ENCODE data around the gene NKAPD1.
"Not testable (repeated sequence)": the region's sequence is repeated elsewhere in the genome, so short reads cannot be mapped to it uniquely, and the experiment has no call there.

The NKAPD1 gene

DNA sequence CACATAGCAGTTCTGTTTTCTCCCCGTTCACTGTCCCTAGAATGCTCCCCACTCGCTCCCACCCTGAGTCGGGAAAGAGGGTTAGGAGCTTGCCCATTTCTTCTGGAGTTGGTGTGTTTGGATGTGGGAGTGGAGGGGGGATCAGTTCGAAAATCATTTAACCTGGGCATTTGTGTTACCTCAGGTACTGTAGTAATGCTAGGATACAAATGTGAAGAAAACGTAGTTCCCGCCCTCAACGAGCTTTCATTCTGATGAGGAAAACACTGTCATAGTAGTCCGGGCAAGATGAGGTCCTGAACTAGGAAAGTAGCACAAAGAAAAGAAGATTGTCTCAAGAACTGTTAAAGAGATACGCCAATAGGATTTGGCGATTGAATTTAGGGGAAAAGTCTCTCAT lies 13.1 kb downstream of the NKAPD1 start:
- DNase-seq = no peak

DNA sequence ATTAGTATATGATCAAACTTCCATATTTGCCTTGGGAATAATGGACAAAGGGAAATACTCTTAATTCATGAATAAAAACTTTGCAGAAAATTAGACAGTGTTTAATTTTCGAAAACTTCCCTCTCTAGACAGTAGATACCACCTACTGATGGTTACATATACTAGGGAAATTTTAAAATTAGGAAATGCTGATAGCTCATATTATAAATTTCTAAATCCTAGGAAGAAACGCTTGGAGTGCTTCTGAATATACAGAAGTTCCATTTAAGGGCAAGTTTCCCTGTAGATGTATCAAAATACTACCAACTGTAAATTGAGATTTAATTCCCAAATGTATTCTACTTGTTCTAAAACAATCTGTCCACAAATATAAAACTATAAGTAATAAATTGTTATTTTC lies 21.2 kb downstream of the NKAPD1 start:
- DNase-seq = not testable (repeated sequence)

DNA sequence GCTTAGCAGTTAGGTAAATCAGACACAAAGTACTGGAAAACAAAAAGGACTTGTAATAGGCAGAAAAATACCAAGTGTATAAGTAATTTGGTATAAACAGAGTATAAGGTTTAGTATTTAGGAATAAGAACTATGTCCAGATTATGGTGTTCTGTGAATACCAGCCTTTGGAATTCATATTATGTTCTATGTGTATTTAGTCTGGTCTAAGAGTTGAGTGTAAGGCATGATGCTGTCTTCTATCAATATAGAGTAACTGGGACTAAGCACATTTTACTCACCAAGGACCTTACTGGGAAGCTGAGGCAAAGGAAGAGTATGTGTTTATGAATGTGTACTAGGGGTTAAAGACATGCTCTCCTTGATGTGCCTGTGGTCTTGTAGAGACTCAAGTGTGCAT lies 22.1 kb downstream of the NKAPD1 start:
- no peak for DNase-seq

DNA sequence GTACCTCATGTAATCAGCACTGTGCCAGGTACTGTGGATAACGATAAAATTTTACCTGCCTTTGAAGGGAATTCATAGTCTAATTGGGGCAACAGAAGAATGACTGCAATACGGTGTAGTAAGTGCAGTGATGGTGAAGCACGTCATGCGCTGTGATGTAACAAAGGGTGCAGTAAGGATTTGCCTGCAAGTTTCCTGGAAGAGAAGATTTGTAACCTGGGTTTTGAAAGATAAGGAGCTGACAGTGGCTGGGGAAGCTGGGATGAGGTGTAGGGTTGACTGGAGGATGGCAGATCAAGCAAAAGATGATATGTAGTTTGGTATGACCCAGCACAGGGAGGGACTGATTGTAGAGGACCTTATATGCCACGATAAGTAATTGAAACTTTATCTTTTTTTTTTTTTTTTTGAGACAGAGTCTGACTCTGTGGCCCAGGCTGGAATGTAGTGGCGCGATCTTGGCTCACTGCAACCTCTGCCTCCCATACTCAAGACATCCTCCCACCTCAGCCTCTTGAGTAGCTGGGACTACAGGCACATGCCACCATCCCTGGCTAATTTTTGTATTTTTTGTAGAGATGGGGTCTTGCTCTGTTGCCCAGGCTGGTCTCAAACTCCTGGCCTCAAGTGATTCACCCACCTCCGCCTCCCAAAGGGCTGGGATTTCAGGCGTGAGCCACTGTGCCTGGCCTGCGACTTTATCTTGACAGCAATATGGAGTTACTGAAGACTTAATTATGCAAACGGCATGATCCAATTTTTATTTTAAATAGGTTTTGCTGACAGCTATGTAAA lies 23.8 kb downstream of the NKAPD1 start:
- no peak for DNase-seq

GRCh38 chr11:112100462-112100861 lies 26.4 kb downstream of the NKAPD1 start:
- no peak for DNase-seq

DNA sequence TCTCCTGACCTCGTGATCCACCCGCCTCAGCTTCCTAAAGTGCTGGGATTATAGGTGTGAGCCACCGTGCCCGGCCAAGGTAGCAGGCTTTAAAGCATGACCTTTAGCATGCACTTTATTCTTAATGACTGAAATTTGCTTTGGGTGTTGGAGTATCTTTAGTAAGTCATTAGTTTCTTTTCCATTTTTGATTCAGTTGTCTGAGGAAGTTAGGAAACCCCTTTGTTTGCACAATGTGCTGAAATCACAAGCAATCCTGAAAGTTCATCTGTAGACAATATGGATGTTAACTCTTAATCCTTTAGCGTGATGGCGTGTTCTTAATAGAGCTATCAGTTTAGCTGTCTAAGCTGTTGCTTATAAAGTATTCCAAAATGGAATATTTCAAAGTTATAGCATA lies 29.3 kb downstream of the NKAPD1 start:
- no peak for DNase-seq

DNA sequence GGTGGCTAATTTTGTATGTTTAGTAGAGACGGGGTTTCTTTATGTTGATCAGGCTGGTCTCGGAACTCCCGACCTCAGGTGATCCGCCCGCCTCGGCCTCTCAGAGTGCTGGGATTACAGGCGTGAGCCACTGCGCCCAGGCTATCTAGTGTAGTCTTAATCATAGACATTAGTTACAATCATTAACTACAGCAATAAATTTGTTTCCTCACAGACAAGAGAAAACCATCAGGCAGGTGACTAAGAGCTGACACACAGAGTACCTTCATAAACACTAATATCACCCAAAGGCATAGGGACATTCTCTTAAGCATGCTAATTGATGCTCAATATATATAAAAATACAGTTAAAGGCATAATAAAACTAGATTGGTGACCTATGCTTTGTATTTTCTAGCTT lies 32.0 kb downstream of the NKAPD1 start:
- DNase-seq = no peak

- DNase-seq = no peak
Measured at GRCh38 chr11:112113539-112114457, 39.7 kb downstream of the NKAPD1 start.

DNA sequence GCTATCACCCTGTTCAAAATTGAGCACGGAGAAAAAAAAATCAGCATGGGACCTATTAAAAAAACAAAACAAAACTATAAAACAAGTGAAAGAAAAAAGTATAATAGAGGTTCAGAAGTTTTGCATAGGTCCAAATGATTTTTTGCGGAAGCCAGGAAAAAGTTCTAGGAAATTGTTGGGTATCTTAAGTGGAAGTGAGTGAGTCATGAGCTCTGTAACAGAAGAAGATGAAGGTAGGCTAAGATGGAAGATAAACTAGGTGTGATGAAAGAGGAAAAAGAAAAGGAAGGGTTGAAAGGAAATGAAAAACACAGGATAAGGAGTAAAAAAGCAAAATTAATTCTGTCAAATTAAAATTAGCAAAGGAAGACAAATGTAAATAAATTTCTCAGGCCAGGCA lies 40.4 kb downstream of the NKAPD1 start:
- DNase-seq = no peak

GRCh38 chr11:112115386-112115785 lies 41.3 kb downstream of the NKAPD1 start:
- no peak for DNase-seq

GRCh38 chr11:112118176-112118575 lies 44.1 kb downstream of the NKAPD1 start:
- no peak for DNase-seq

DNA sequence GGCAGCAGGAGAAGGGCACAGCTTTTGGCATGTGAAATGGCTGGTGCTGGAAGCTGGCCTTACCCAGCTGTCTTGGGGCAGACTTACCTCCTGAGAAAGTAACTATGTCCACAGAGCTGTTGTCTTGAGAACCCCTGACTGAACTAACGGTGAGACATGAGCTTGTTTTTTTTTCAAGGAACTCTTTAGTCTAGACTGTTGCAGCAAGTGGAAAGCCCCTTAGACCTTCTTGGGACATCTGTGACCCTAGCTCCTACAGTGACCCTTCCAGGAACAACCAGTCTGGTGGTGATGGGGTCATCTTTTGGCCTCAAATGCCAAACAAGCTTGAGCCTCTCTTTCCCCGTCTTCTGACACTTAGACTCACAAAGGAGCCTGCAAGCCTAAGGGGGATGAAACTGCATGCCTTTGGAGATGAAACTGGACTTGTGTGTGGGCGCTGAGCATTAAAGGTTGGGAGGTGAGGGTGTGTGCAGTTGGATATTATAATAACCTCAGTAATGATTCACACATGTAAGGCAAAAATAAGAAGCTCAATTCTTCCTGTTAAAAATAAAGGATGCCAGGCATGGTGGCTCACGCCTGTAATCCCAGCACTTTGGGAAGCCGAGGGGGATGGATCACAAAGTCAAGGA lies 48.0 kb downstream of the NKAPD1 start:
- DNase-seq = no peak

GRCh38 chr11:112123129-112123528 lies 49.0 kb downstream of the NKAPD1 start:
- DNase-seq = no peak

DNA sequence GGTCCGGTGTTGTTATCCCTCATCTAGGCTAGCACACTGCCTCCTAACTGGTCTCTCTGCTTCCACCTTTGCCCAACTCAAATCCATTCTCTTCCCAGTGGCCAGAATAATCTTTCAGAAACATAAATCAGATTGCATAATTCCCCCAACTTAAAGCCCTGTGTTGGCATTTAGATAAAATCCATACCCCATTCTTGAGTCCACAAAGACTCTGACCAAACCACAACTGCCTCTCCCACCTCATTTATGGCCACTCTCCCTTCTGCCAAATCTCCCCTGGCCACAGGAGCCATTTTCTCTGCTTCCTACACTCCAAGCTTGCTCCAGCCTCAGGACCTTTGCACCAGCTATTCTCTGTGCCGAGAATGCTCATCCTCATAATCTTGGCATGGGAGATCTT lies 53.0 kb downstream of the NKAPD1 start:
- no peak for DNase-seq

DNA sequence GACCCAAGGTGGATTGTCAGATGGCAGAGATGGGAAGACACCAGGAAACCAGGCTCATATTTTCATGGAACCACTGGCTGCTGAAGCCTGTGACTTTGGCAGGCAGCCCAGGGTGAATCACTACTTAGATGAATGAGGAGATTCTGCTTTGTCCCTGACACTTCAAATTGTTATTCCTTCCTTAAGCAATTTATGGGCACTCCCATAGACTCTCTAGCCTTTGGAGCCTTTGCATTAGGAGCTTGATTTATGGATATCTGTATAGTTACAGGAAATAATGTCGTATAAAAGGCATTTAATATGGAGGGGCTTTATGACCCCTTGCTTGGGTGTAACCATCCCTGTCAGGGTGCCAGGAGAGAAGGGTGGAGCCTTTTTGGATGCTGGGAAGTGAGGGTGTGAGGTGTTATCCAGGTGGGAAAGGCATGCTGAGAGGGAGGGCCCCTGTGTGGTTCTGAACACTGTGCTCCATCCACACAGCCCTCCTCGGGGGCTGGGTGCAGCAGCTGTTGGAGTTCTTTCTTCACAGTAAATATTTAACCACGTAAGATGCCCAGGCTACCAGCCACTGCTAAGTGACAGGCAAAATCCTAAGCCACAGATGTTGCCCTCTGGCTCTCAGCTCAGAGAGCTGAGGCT lies 54.5 kb downstream of the NKAPD1 start:
- DNase-seq = no peak

- no peak for DNase-seq
Measured at GRCh38 chr11:112129656-112130055, 55.6 kb downstream of the NKAPD1 start.

- DNase-seq = no peak
Measured at GRCh38 chr11:112132737-112133136, 58.6 kb downstream of the NKAPD1 start.

DNA sequence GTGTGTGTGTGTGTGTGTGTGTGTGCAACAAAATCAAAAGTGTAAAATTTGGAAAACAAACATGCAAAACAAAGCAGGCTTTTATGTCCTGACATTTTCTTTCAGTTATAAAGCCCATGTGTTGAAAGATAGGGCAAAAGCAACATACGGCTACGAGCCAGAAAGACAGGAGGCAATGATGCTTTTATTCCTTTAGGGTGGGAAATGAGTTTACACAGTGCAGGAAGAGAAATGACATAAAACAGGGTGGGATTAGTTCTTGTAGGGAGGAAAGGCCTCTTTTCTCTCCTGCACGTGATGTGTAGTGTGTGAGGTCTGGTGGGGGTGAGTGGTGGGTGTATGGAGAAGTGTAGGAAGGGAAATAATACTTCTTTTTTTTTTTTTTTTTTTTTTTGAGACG lies 60.4 kb downstream of the NKAPD1 start:
- no peak for DNase-seq
